ENCODE data around the gene NXPH2. TPM values are rescaled to one million over a fixed set of nuclear protein-coding genes. Genes with fewer than 3 reads are reported as not detected.

Gene NXPH2
- total RNA-seq, 1 donor from 2014 or later: not detected

DNA sequence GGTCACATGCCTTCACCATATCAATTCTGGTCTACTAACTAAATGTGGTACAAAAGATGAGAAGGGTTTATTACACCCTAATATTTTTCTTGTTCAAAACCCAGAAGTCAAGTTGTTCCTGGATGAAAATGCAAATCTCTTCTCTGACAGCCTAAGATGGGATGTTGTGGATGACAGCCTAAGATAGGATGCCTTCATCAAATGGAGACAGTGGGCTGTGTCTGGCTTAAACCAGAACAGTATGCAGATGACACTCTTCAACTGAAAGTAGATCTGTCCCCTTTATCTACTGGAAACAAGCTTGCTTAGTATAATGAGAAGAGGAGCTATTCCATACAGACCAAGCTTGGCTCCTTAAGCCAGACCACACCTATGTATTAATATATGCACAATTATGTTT, 17.7 kb downstream of the NXPH2 start:
- H3K27ac Mint-ChIP-seq (ENCODE audit: unreplicated experiment): no peak overlapping the region
- peaks cover 9% of the 10 kb centered on the region for H3K27me3 Mint-ChIP-seq (ENCODE audit: unreplicated experiment)
- no peaks in the 10 kb centered on the region for H3K36me3 Mint-ChIP-seq (ENCODE audit: unreplicated experiment)
- no peak for TF ChIP-seq CTCF (IDR thresholded peaks at IDR 0.05)
- H3K9me3 Mint-ChIP-seq (ENCODE audit: unreplicated experiment): no peaks in the 10 kb centered on the region
- DNase-seq (ENCODE audit: extremely low spot score, unreplicated experiment): no peak
- no peaks in the 10 kb centered on the region for H3K4me1 Mint-ChIP-seq (ENCODE audit: unreplicated experiment)
- no peak overlapping the region for H3K4me3 Mint-ChIP-seq (ENCODE audit: unreplicated experiment)

- Mint-ChIP-seq H3K27ac (ENCODE audit: unreplicated experiment) (no peak overlapping the region), H3K4me3 (ENCODE audit: unreplicated experiment) (no peak overlapping the region), H3K36me3 (ENCODE audit: unreplicated experiment) (no peaks in the 10 kb centered on the region), H3K4me1 (ENCODE audit: unreplicated experiment) (no peaks in the 10 kb centered on the region), H3K27me3 (ENCODE audit: unreplicated experiment) (peaks cover 7% of the 10 kb centered on the region), H3K9me3 (ENCODE audit: unreplicated experiment) (no peaks in the 10 kb centered on the region)
- no peak for DNase-seq (ENCODE audit: extremely low spot score, unreplicated experiment)
- TF ChIP-seq CTCF (IDR thresholded peaks at IDR 0.05): no peak
Measured at GRCh38 chr2:138760676-138761075, 19.5 kb downstream of the NXPH2 start.

DNA sequence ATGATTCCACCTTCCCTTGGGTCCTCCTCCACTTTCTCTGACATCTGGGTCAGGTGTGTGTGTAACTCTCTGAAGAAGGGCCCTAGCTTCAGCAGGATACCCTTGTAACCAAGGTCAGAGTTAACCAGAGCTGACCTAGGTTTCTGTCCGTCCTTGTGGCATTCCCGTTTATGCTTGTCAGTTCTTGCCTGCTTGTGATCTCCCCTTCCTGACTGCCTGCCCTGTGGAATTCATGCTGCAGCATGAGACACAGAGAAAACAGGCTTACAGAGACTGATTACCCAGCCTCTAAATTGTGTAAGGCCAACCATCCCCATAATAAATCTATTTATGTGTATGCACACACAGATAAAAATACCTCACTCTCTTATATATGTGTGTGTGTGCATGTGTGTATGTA, 22.8 kb downstream of the NXPH2 start:
- H3K27ac Mint-ChIP-seq (ENCODE audit: unreplicated experiment): no peak overlapping the region
- no peaks in the 10 kb centered on the region for H3K4me1 Mint-ChIP-seq (ENCODE audit: unreplicated experiment)

DNA sequence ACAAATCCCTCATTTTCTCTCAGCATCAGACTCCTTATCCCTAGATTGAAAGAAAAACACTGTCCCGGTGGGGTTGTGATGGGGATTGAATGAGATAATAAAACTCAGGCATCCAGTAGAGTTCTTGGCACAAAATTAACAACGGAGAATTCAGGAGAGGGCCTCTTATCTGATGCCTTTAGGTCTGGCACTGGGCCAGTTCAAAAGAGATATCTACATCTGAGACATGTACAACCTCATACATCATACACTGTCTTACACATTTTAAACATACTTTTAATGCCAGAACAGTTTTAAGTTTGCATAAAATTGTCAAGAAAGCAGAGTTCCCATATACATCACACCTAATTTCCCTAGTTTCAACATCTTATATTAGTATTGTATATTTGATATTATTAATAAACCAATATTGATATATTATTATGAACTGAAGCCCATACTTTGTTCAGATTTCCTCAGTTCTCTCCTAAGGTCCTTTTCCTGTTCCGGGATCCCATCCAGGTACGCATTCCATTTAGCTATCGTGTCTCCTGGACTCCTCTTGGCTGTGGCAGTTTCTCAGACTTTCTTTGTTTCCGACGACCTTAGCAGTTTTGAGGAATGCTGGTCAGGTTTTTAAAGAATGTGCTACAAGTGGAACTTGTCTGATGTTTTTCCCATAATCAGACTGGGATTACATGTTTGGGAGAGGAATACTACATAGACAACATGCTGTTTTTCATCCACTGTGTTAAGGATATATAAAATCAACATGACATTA, 27.8 kb downstream of the NXPH2 start:
- no peaks in the 10 kb centered on the region for H3K9me3 Mint-ChIP-seq (ENCODE audit: unreplicated experiment)
- H3K4me3 Mint-ChIP-seq (ENCODE audit: unreplicated experiment): no peak overlapping the region
- H3K4me1 Mint-ChIP-seq (ENCODE audit: unreplicated experiment): no peaks in the 10 kb centered on the region
- no peaks in the 10 kb centered on the region for H3K36me3 Mint-ChIP-seq (ENCODE audit: unreplicated experiment)
- no peak overlapping the region for H3K27ac Mint-ChIP-seq (ENCODE audit: unreplicated experiment)
- DNase-seq (ENCODE audit: extremely low spot score, unreplicated experiment): no peak
- TF ChIP-seq CTCF (IDR thresholded peaks at IDR 0.05): no peak
- no peaks in the 10 kb centered on the region for H3K27me3 Mint-ChIP-seq (ENCODE audit: unreplicated experiment)

More for the DNA sequence above, 22.8 kb downstream of the NXPH2 start:
- no peaks in the 10 kb centered on the region for H3K36me3 Mint-ChIP-seq (ENCODE audit: unreplicated experiment)
- H3K9me3 Mint-ChIP-seq (ENCODE audit: unreplicated experiment): no peaks in the 10 kb centered on the region
- no peak for TF ChIP-seq CTCF (IDR thresholded peaks at IDR 0.05)
- no peak for DNase-seq (ENCODE audit: extremely low spot score, unreplicated experiment)
- no peak overlapping the region for H3K4me3 Mint-ChIP-seq (ENCODE audit: unreplicated experiment)
- no peaks in the 10 kb centered on the region for H3K27me3 Mint-ChIP-seq (ENCODE audit: unreplicated experiment)

DNA sequence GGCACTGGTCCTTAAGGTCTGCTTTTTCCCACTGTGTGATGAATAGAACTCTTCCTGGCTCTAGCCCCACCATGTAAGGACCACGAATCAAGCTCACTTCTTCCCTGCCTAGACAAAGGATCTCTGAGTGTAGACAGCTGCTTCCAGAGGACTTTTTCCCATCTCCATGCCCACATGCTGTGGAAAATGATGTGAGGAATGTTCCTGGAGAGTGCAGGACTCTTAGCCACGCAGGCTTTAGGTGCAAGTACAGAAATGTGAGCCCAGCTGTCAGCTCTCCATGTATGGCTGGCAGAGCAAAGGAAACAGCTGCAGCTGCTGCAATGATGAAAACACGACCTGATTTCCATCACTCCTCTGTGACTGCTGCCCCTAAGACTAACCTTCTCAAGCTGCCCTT, 35.5 kb downstream of the NXPH2 start:
- DNase-seq (ENCODE audit: extremely low spot score, unreplicated experiment): no peak
- H3K36me3 Mint-ChIP-seq (ENCODE audit: unreplicated experiment): no peaks in the 10 kb centered on the region
- no peak for TF ChIP-seq CTCF (IDR thresholded peaks at IDR 0.05)
- no peaks in the 10 kb centered on the region for H3K9me3 Mint-ChIP-seq (ENCODE audit: unreplicated experiment)
- H3K4me3 Mint-ChIP-seq (ENCODE audit: unreplicated experiment): no peak overlapping the region
- H3K27ac Mint-ChIP-seq (ENCODE audit: unreplicated experiment): no peak overlapping the region
- H3K4me1 Mint-ChIP-seq (ENCODE audit: unreplicated experiment): no peaks in the 10 kb centered on the region
- no peaks in the 10 kb centered on the region for H3K27me3 Mint-ChIP-seq (ENCODE audit: unreplicated experiment)
